ENCODE results near the gene MYO3B.

MYO3B gene

DNA sequence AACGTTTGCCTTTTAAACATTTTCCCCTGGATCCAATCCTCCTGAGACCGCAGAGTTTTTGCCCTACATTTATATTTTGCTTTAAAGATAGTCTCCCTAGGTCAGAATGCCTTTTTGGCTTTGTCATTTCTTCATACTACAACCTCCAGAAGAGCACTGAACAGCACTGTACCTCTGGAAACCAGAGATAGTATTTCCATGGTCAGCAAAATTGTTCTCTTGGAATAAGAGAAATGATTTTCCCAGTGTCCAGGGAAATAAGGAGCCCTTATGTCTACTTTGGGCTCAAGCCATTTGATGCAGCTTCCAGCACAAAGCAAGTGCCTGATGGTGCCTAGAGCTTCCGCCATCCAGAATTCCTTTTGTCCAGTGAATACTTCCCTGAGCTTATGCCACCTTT lies 461.7 kb downstream of the MYO3B start:
- TF ChIP-seq Cebpa-rat (IDR thresholded peaks at IDR 0.05), result no peak
- Histone ChIP-seq H3K4me1 (no peaks in the 10 kb centered on the region), H3K9ac (no peak overlapping the region), H3K4me2 (no peak overlapping the region), H3K9me3 (replicated peaks in 1 of 11) (no peaks in the 10 kb centered on the region), H3K4me3 (no peak overlapping the region), H3K27ac (no peak overlapping the region), H4K20me1 (no peaks in the 10 kb centered on the region), H3K27me3 (no peaks in the 10 kb centered on the region), H3K36me3 (no peaks in the 10 kb centered on the region)

DNA sequence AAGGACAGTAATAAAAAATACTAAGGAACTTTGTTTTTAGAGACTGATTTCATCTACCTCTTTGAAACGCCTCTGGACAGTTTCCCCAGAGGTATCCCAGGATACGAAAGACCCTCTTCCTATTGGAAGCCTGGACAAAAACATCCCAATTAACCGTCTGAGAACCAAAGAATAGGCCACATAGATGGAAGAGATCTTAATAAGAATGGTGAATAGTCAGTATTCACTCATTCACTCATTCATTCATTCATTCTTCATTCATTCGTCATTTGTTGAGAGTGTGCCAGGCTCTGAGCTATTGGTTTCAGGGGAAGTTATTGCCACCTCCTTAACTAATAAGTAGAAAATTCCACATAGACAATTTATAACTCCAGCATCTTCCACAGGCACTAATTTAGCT lies 464.0 kb downstream of the MYO3B start:
- H4K20me1 ChIP-seq, result no peaks in the 10 kb centered on the region
- H3K36me3 ChIP-seq, result no peaks in the 10 kb centered on the region
- H3K27ac ChIP-seq, result no peak overlapping the region
- H3K4me3 ChIP-seq, result no peak overlapping the region
- H3K9me3 ChIP-seq (replicated peaks in 1 of 11), result no peaks in the 10 kb centered on the region
- no peaks in the 10 kb centered on the region for H3K4me1 ChIP-seq
- no peak overlapping the region for H3K4me2 ChIP-seq
- H3K9ac ChIP-seq, result no peak overlapping the region
- no peak for TF ChIP-seq Cebpa-rat (IDR thresholded peaks at IDR 0.05)
- no peaks in the 10 kb centered on the region for H3K27me3 ChIP-seq

DNA sequence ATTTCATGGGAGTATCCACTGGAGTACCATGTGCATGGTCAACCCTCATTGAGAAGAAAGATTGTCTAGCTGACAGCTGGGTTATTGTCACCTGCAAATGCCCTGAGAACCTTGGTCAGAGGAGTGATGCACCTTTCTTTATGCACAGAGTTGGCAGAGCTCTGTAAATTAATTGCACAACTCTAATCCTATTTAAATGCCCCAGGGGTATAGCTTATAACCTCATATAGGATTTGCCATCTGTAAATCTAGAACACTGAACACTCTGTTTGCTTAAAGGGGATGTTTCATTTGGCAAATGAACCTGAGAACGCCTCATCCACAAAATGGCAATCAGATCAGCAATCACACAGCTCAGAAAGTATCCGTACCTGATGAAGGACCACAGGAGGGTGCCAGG lies 465.4 kb downstream of the MYO3B start:
- no peak for TF ChIP-seq Cebpa-rat (IDR thresholded peaks at IDR 0.05)
- no peak overlapping the region for H3K9ac ChIP-seq
- no peak overlapping the region for H3K4me3 ChIP-seq
- no peaks in the 10 kb centered on the region for H4K20me1 ChIP-seq
- no peaks in the 10 kb centered on the region for H3K4me1 ChIP-seq
- H3K36me3 ChIP-seq, result no peaks in the 10 kb centered on the region
- H3K9me3 ChIP-seq (replicated peaks in 1 of 11), result no peaks in the 10 kb centered on the region
- H3K27me3 ChIP-seq, result no peaks in the 10 kb centered on the region
- no peak overlapping the region for H3K27ac ChIP-seq
- no peak overlapping the region for H3K4me2 ChIP-seq

DNA sequence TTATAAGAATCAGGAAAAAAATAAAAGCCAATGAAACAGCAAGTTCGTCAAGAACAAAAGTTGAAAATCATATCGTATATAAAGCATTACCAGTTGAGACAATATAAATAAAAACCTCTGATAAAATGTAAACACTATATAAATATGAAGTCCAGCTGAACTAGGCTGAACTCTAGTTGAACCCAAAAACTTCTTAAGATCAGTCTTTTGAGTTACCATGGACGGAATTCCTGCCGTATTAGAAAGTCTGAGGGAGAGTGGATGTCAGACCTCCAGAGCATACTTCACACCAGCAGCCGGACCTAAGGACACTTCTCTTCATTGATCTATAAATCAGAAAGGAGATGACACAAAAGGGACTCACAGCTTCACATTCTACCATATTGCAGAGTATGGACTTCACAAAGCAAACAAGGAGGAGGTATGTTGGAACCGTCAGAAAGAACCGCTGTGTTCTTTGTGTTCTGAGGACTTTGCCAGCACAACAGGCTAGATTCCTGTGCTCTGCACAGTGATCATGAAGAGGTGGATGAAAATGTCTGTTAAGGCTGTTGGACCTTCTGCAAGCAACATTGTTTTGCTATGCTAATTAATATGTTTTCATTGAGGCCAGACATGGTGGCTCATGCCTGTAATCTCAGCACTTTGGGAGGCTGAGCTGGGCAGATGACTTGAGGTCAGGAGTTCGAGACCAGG lies 469.9 kb downstream of the MYO3B start:
- Histone ChIP-seq H4K20me1 (no peaks in the 10 kb centered on the region), H3K4me2 (no peak overlapping the region), H3K9me3 (replicated peaks in 1 of 11) (no peaks in the 10 kb centered on the region), H3K27ac (no peak overlapping the region), H3K9ac (no peak overlapping the region), H3K36me3 (no peaks in the 10 kb centered on the region), H3K27me3 (no peaks in the 10 kb centered on the region), H3K4me1 (peaks cover 0 to 23% (median 13%) of the 10 kb centered on the region in 10 experiments; a peak in 10 of 20 replicates), H3K4me3 (no peak overlapping the region)
- no peak for TF ChIP-seq Cebpa-rat (IDR thresholded peaks at IDR 0.05)

DNA sequence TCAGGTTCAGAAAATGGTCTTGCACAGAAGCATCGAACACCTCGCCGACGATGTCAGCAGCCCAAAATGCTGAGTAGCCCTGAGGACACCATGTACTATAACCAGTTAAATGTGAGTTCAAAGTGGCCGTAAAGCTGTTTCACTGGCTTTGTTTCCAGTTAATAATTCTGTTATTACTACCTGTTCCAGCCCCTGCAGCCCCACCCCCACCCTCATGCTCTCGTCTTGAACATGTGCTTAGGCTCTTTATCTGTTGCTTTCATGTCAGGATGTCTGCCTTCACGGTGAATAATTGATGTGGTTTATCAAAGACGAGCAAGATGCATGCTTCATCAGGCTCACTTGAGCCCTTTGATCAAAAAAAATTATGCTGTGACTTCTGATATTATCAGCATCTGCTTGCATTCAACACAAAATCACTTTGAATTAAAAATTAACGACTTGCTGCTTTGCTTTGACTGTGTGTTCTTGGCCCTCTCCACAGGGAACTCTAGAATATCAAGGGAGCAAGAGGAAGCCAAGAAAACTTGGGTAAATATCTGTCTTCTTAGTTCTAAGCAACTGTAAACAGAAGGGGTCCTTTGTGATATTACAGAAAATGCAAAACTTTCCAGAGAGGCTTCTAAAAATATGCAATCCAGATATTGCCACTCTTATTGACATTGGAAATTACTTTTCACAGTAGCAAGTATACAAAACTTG lies 473.8 kb downstream of the MYO3B start:
- no peaks in the 10 kb centered on the region for H4K20me1 ChIP-seq
- no peaks in the 10 kb centered on the region for H3K27me3 ChIP-seq
- no peak overlapping the region for H3K4me3 ChIP-seq
- peak overlapping the region in 8 of 11 experiments; percentile 9 to 59 (median 38); a peak in 13 of 22 replicates for H3K4me2 ChIP-seq
- H3K9ac ChIP-seq, result no peak overlapping the region
- H3K27ac ChIP-seq, result no peak overlapping the region
- H3K36me3 ChIP-seq, result no peaks in the 10 kb centered on the region
- TF ChIP-seq Cebpa-rat (IDR thresholded peaks at IDR 0.05), result no peak
- no peaks in the 10 kb centered on the region for H3K9me3 ChIP-seq (replicated peaks in 1 of 11)
- peaks cover 0 to 29% (median 13%) of the 10 kb centered on the region in 10 experiments; a peak in 10 of 20 replicates for H3K4me1 ChIP-seq

DNA sequence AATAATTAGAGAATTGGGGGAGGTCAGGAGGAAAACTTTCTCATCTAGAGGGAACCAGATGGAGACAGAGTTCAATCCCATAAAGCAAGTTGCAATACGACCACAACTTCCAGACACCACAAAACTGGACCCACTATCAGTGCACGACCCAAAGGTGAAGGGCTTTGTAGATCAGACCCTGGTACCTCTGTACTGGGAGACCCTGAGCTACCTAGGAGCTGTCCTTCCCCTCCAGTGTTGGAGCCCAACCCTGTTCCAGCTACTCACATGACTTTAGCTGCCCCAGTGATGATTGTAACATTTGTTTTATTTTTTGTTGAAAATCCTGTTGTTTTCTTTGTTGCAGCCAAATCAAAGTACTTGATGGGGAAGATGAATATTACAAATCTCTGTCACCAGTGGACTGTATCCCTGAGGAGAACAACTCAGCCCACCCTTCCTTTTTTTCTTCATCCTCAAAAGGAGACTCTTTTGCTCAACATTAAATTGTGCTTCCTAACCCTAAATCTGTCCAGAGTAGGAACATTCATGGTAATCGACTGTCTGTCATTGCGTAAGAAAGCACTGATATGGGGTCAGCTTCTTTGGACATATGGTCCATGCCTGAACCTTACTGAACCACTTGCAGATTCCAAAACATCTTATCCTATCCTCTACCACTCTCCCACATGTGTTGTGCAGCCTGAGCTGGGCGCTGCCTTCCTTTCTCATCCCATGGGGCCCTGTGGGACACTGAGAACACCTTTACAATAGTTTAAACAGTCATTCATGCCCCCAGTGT lies 474.9 kb downstream of the MYO3B start:
- Histone ChIP-seq H4K20me1 (no peaks in the 10 kb centered on the region), H3K36me3 (no peaks in the 10 kb centered on the region), H3K4me1 (peaks cover 0 to 29% (median 13%) of the 10 kb centered on the region in 10 experiments; a peak in 10 of 20 replicates), H3K27ac (no peak overlapping the region), H3K4me2 (peak overlapping the region in 4 of 11 experiments; percentile 37 to 59 (median 42); a peak in 4 of 22 replicates), H3K27me3 (no peaks in the 10 kb centered on the region), H3K9me3 (replicated peaks in 1 of 11) (no peaks in the 10 kb centered on the region), H3K9ac (no peak overlapping the region), H3K4me3 (no peak overlapping the region)
- TF ChIP-seq Cebpa-rat (IDR thresholded peaks at IDR 0.05), result peak in 2 of 11 experiments; percentile 9 to 60; a peak in 2 of 22 replicates

DNA sequence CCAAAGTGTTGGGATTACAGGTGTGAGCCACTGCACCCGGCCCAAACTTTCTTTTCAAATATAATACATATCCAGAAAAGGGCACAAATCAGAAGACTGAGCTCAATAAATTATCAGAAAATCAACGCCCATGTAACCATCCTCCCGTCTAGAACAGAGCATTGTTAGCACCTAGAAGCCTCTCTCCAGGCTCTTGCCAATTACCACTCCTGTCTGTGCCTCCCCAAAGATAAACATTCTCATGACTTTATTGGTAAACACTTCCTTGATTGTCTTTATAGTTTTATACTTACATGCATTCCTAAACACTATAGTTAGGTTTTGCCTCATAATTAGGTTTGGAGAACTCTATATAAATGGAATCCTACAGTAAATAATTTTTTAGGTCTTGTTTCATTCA lies 478.7 kb downstream of the MYO3B start:
- no peak overlapping the region for H3K27ac ChIP-seq
- no peaks in the 10 kb centered on the region for H3K27me3 ChIP-seq
- H3K4me3 ChIP-seq, result no peak overlapping the region
- peaks cover 0 to 18% (median 6%) of the 10 kb centered on the region in 10 experiments; a peak in 10 of 20 replicates for H3K4me1 ChIP-seq
- no peak for TF ChIP-seq Cebpa-rat (IDR thresholded peaks at IDR 0.05)
- H3K9ac ChIP-seq, result no peak overlapping the region
- H4K20me1 ChIP-seq, result no peaks in the 10 kb centered on the region
- H3K36me3 ChIP-seq, result no peaks in the 10 kb centered on the region
- H3K4me2 ChIP-seq, result no peak overlapping the region
- no peaks in the 10 kb centered on the region for H3K9me3 ChIP-seq (replicated peaks in 1 of 11)

DNA sequence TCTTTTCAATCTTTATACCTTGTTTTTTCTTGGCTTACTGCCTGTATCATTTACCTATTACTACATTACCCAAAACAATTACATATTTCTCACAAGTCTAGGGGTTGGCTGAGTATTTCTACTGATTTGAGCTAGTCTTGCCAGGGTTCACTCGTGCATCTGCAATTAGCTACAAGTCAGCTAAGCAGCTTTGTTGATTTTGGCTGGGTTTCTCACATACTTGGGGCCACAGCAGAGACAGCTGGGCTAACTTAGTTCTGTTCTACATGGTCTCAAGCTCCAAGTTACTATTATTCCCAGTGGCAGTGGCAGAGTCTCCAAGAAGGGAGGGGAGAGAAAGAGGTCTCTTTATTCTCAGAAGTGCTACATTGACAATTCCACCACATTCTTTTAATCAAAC lies 482.5 kb downstream of the MYO3B start:
- no peak for TF ChIP-seq Cebpa-rat (IDR thresholded peaks at IDR 0.05)
- no peak overlapping the region for H3K27ac ChIP-seq

DNA sequence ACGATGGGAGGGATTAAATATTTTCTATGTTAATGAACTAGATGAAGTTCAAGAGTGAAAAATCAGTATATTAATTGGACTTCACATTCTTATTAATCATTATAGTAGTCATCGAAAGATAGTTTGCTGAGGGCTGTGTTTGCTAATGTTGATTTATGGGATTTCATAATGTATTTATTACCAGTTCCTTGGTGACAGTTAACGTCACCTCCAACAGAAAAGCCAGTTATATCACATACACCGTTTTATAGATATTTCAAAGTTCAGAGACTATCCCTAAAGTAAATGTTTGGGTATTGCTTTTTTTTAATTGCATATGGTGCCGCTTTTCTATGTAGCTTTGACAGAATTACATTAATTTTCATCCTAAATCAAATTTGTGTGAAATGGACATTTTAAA lies 487.8 kb downstream of the MYO3B start:
- H3K4me1 ChIP-seq, result no peaks in the 10 kb centered on the region
- H3K4me2 ChIP-seq, result no peak overlapping the region
- no peak overlapping the region for H3K27ac ChIP-seq
- no peak overlapping the region for H3K9ac ChIP-seq
- H3K9me3 ChIP-seq (replicated peaks in 1 of 11), result no peaks in the 10 kb centered on the region
- H4K20me1 ChIP-seq, result no peaks in the 10 kb centered on the region
- H3K4me3 ChIP-seq, result no peak overlapping the region
- no peaks in the 10 kb centered on the region for H3K27me3 ChIP-seq
- no peaks in the 10 kb centered on the region for H3K36me3 ChIP-seq
- no peak for TF ChIP-seq Cebpa-rat (IDR thresholded peaks at IDR 0.05)

More for the DNA sequence above, 482.5 kb downstream of the MYO3B start:
- no peak overlapping the region for H3K9ac ChIP-seq
- H3K9me3 ChIP-seq (replicated peaks in 1 of 11), result no peaks in the 10 kb centered on the region
- no peaks in the 10 kb centered on the region for H3K4me1 ChIP-seq
- no peaks in the 10 kb centered on the region for H4K20me1 ChIP-seq
- H3K4me2 ChIP-seq, result no peak overlapping the region
- H3K36me3 ChIP-seq, result no peaks in the 10 kb centered on the region
- no peaks in the 10 kb centered on the region for H3K27me3 ChIP-seq
- no peak overlapping the region for H3K4me3 ChIP-seq
